G401 (cell line): Measurements from ENCODE around the gene PIGV. TPM values are rescaled to one million over a fixed set of nuclear protein-coding genes. Genes with fewer than 3 reads are reported as not detected.
"Not testable (repeated sequence)": the region's sequence is repeated elsewhere in the genome, so short reads cannot be mapped to it uniquely, and the experiment has no call there.

Source experiments
- DNase-seq: peaks from one replicate; pipeline ENCODE4 v3.0.0-alpha.2; 2015; ENCODE audit warnings: low spot score
- in situ Hi-C: cut with HindIII; loops from 2 replicates; pipeline ENCODE4 v1.10.0; 2016; ENCODE audit warnings: low sequenced_read_pairs, mixed read lengths
- total RNA-seq: library from RNA; depleted of rRNA; stranded (reverse); fragments of >200 nt; shearing (Covaris generic); gene quantifications from 2 replicates; pipeline ENCODE4 v1.2.3, GENCODE V29; 2014

Gene PIGV
- total RNA-seq, 1 experiment from 2014 or later: 9.1 TPM

GRCh38 chr1:26789931-26790330 lies 2.2 kb downstream of the PIGV start:
- DNase-seq: no peak
- in situ Hi-C loops: no loop called here

GRCh38 chr1:26790551-26790953 lies 2.8 kb downstream of the PIGV start:
- in situ Hi-C loops: no loop called here
- no peak for DNase-seq

- DNase-seq: no peak
- in situ Hi-C loops: no loop called here
These were observed 3.4 kb downstream of the PIGV start for GRCh38 chr1:26791148-26791547.

- DNase-seq: no peak
- in situ Hi-C loops: no loop called here
These were observed 3.9 kb downstream of the PIGV start for GRCh38 chr1:26791626-26792025.

GRCh38 chr1:26792924-26793323 lies 5.2 kb downstream of the PIGV start:
- in situ Hi-C loops: no loop called here
- no peak for DNase-seq

- in situ Hi-C loops: no loop called here
- DNase-seq: peak; percentile 19
These were observed 6.6 kb downstream of the PIGV start for GRCh38 chr1:26794391-26794790.

- DNase-seq: no peak
- in situ Hi-C loops: no loop called here
These were observed 9.9 kb downstream of the PIGV start for GRCh38 chr1:26797627-26798026.

- DNase-seq: peak; percentile 98
- in situ Hi-C loops: no loop called here
These were observed 11.9 kb downstream of the PIGV start for GRCh38 chr1:26799479-26800142.

GRCh38 chr1:26803932-26804331 lies 16.2 kb downstream of the PIGV start:
- DNase-seq, in situ Hi-C loops: not testable (repeated sequence)

- DNase-seq: peak; percentile 77
- in situ Hi-C loops: not testable (repeated sequence)
These were observed 22.4 kb downstream of the PIGV start for GRCh38 chr1:26810105-26810504.

- in situ Hi-C loops: no loop called here
- DNase-seq: no peak
These were observed 23.3 kb downstream of the PIGV start for GRCh38 chr1:26811057-26811456.

GRCh38 chr1:26811708-26812107 lies 24.0 kb downstream of the PIGV start:
- in situ Hi-C loops: no loop called here

GRCh38 chr1:26814377-26814776 lies 26.6 kb downstream of the PIGV start:
- no peak for DNase-seq
- in situ Hi-C loops: no loop called here

More at GRCh38 chr1:26811708-26812107, 24.0 kb downstream of the PIGV start:
- no peak for DNase-seq

GRCh38 chr1:26814893-26815292 lies 27.1 kb downstream of the PIGV start:
- in situ Hi-C loops: no loop called here
- no peak for DNase-seq

GRCh38 chr1:26820784-26821269 lies 33.1 kb downstream of the PIGV start:
- in situ Hi-C loops: no loop called here
- no peak for DNase-seq

GRCh38 chr1:26822737-26823395 lies 35.1 kb downstream of the PIGV start:
- DNase-seq: no peak
- in situ Hi-C loops: no loop called here

GRCh38 chr1:26824731-26825130 lies 37.0 kb downstream of the PIGV start:
- DNase-seq: no peak
- in situ Hi-C loops: no loop called here

GRCh38 chr1:26826261-26827105 lies 38.7 kb downstream of the PIGV start, which contains the start of gene ZDHHC18:
Gene ZDHHC18, plus strand, starts transcription at chr1:26826688. Its CDS starts 117 bp downstream, at chr1:26826805.
- in situ Hi-C loops: no loop called here
- DNase-seq: peak; percentile 63

- in situ Hi-C loops: no loop called here
- DNase-seq: no peak
These were observed 39.4 kb downstream of the PIGV start for GRCh38 chr1:26827106-26827604.

GRCh38 chr1:26827663-26828062 lies 39.9 kb downstream of the PIGV start:
- in situ Hi-C loops: no loop called here
- DNase-seq: no peak
